ENCODE measurements around the gene HCFC1R1. TPM values are rescaled to one million over a fixed set of nuclear protein-coding genes. Genes with fewer than 3 reads are reported as not detected.

The HCFC1R1 gene
- total and polyA plus RNA-seq, 5 donors from 2014 or later, result 12.9 to 20.7 (median 18.2) TPM

DNA sequence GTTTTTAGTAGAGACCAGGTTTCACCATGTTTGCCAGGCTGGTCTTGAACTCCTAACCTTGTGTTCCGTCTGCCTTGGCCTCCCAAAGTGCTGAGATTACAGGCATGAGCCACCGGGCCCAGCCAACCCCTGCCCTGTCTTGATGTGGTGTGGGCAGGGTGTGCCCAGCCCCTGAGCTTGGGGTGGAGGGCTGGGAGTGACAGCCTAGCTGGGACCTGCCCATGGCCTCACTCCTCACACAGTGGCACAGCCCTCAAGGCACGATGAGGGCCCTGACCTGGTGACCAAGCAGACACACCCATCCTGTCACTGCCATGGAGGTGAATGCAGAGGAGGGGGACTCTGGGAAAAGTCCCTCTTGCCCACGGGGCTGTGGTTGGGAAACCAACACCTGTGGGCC is 44.7 kb upstream of the HCFC1R1 start:
- Histone ChIP-seq H3K27me3 (ENCODE audit: control insufficient read depth, insufficient read depth, low read length) (no peaks in the 10 kb centered on the region), H3K36me3 (ENCODE audit: control insufficient read depth, insufficient read depth, low read length) (peaks cover 26% of the 10 kb centered on the region), H3K4me1 (ENCODE audit: control insufficient read depth, insufficient read depth, low read length, poor library complexity, severe bottlenecking) (peaks cover 90% of the 10 kb centered on the region), H3K27ac (ENCODE audit: insufficient read depth, low read length, poor library complexity, severe bottlenecking) (peak overlapping the region; percentile 96), H3K9me3 (ENCODE audit: control insufficient read depth in 2 of 2, low read length in 2 of 2) (no peaks in the 10 kb centered on the region), H3K4me3 (ENCODE audit: low read depth, low read length) (peak overlapping the region; percentile 87)
- Mint-ChIP-seq H3K9me3 (peaks cover 0 to 2% (median 0%) of the 10 kb centered on the region in 7 donors), H3K27me3 (peaks cover 4% of the 10 kb centered on the region), H3K4me3 (peak overlapping the region; percentile 98 to 100 (median 99)), H3K36me3 (peaks cover 35% of the 10 kb centered on the region), H3K27ac (peak overlapping the region; percentile 98 to 99 (median 98)), H3K4me1 (peaks cover 5 to 78% (median 46%) of the 10 kb centered on the region in 4 donors)
- DNase-seq, result peak in 1 of 3 donors; percentile 82
- ATAC-seq (ENCODE audit: low read depth in 2 of 2), result no peak

GRCh38 chr16:3066440-3066748 is 42.7 kb upstream of the HCFC1R1 start:
- no peaks in the 10 kb centered on the region for H3K27me3 Mint-ChIP-seq
- peaks cover 26% of the 10 kb centered on the region for H3K36me3 ChIP-seq (ENCODE audit: control insufficient read depth, insufficient read depth, low read length)
- ATAC-seq (ENCODE audit: low read depth in 2 of 2), result no peak
- no peaks in the 10 kb centered on the region for H3K9me3 ChIP-seq (ENCODE audit: control insufficient read depth in 2 of 2, low read length in 2 of 2)
- H3K4me1 Mint-ChIP-seq, result peaks cover 9 to 75% (median 42%) of the 10 kb centered on the region in 4 donors
- H3K9me3 Mint-ChIP-seq, result peaks cover 0 to 2% (median 0%) of the 10 kb centered on the region in 7 donors
- H3K27me3 ChIP-seq (ENCODE audit: control insufficient read depth, insufficient read depth, low read length), result no peaks in the 10 kb centered on the region
- DNase-seq, result peak in 1 of 3 donors; percentile 33
- H3K4me3 ChIP-seq (ENCODE audit: low read depth, low read length), result peak overlapping the region; percentile 95
- peak overlapping the region; percentile 96 for H3K27ac ChIP-seq (ENCODE audit: insufficient read depth, low read length, poor library complexity, severe bottlenecking)
- H3K4me1 ChIP-seq (ENCODE audit: control insufficient read depth, insufficient read depth, low read length, poor library complexity, severe bottlenecking), result peaks cover 82% of the 10 kb centered on the region
- peaks cover 35% of the 10 kb centered on the region for H3K36me3 Mint-ChIP-seq
- peak overlapping the region; percentile 99 to 100 (median 100) for H3K4me3 Mint-ChIP-seq
- H3K27ac Mint-ChIP-seq, result peak overlapping the region; percentile 99 to 100 (median 100)

- peaks cover 0 to 2% (median 0%) of the 10 kb centered on the region in 7 donors for H3K9me3 Mint-ChIP-seq
- H3K27me3 Mint-ChIP-seq, result no peaks in the 10 kb centered on the region
- H3K4me1 Mint-ChIP-seq, result peaks cover 9 to 70% (median 37%) of the 10 kb centered on the region in 4 donors
- peaks cover 35% of the 10 kb centered on the region for H3K36me3 Mint-ChIP-seq
- Histone ChIP-seq H3K27ac (ENCODE audit: insufficient read depth, low read length, poor library complexity, severe bottlenecking) (peak overlapping the region; percentile 96), H3K9me3 (ENCODE audit: control insufficient read depth in 2 of 2, low read length in 2 of 2) (no peaks in the 10 kb centered on the region), H3K4me1 (ENCODE audit: control insufficient read depth, insufficient read depth, low read length, poor library complexity, severe bottlenecking) (peaks cover 77% of the 10 kb centered on the region), H3K36me3 (ENCODE audit: control insufficient read depth, insufficient read depth, low read length) (peaks cover 26% of the 10 kb centered on the region), H3K27me3 (ENCODE audit: control insufficient read depth, insufficient read depth, low read length) (no peaks in the 10 kb centered on the region), H3K4me3 (ENCODE audit: low read depth, low read length) (peak overlapping the region; percentile 95)
- peak overlapping the region; percentile 99 to 100 (median 100) for H3K27ac Mint-ChIP-seq
- H3K4me3 Mint-ChIP-seq, result peak overlapping the region; percentile 99 to 100 (median 100)
- ATAC-seq (ENCODE audit: low read depth in 2 of 2) (peak; percentile 22 to 23), DNase-seq (no peak)
Measured at GRCh38 chr16:3065742-3066439, 42.1 kb upstream of the HCFC1R1 start.

DNA sequence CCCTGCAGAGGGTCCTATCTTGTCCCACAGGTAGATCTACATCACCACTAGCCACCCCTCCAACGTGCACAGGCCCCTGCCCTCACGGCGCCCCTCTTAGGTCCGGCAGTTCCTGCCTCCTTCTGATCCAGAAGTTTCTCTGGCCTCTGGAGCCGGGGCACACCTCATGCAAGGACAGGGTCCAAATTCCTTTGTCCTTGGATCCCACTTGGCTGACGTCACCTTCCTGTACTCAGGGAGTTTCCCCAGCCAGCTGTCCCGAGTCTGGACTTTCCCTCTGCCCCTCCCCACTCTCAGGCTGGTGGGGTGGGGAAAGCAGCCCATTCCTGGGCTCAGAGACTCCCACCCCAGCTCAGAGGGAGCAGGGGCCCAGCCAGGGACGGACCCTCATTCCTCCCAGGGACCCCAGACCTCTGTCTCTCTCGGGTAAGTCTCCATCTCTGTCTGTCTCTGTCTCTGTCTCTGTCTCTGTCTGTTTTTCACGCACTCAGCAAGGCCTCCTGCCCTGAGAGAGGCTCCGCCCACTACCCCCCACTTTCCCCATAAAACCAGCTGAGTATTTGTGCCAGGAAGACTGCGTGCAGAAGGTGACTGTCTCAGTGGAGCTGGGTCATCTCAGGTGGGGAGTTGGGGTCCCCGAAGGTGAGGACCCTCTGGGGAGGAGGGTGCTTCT is 41.5 kb upstream of the HCFC1R1 start, which contains the start of gene IL32:
IL32 (plus strand) TSS at position 572 of the 673 bp plus-strand sequence. CDS start 172 bp downstream, outside the sequence.
- peak within 1 kb of the TSS; percentile 99 to 100 (median 100) for H3K4me3 Mint-ChIP-seq
- peaks cover 33% of the 10 kb centered on the region for H3K36me3 Mint-ChIP-seq
- Histone ChIP-seq H3K9me3 (ENCODE audit: control insufficient read depth in 2 of 2, low read length in 2 of 2) (no peaks in the 10 kb centered on the region), H3K27me3 (ENCODE audit: control insufficient read depth, insufficient read depth, low read length) (no peaks in the 10 kb centered on the region), H3K4me3 (ENCODE audit: low read depth, low read length) (peak within 1 kb of the TSS; percentile 95), H3K36me3 (ENCODE audit: control insufficient read depth, insufficient read depth, low read length) (peaks cover 26% of the 10 kb centered on the region), H3K27ac (ENCODE audit: insufficient read depth, low read length, poor library complexity, severe bottlenecking) (peak within 1 kb of the TSS; percentile 96), H3K4me1 (ENCODE audit: control insufficient read depth, insufficient read depth, low read length, poor library complexity, severe bottlenecking) (peaks cover 72% of the 10 kb centered on the region)
- peak within 1 kb of the TSS; percentile 99 to 100 (median 100) for H3K27ac Mint-ChIP-seq
- ATAC-seq (ENCODE audit: low read depth in 2 of 2), result peak; percentile 59 to 67
- peaks cover 9 to 69% (median 37%) of the 10 kb centered on the region in 4 donors for H3K4me1 Mint-ChIP-seq
- peaks cover 0 to 2% (median 0%) of the 10 kb centered on the region in 7 donors for H3K9me3 Mint-ChIP-seq
- DNase-seq, result peak; percentile 64 to 92 (median 65)
- no peaks in the 10 kb centered on the region for H3K27me3 Mint-ChIP-seq

GRCh38 chr16:3063625-3064386 is 40.1 kb upstream of the HCFC1R1 start:
- Histone ChIP-seq H3K9me3 (ENCODE audit: control insufficient read depth in 2 of 2, low read length in 2 of 2) (no peaks in the 10 kb centered on the region), H3K27me3 (ENCODE audit: control insufficient read depth, insufficient read depth, low read length) (no peaks in the 10 kb centered on the region), H3K4me1 (ENCODE audit: control insufficient read depth, insufficient read depth, low read length, poor library complexity, severe bottlenecking) (peaks cover 67% of the 10 kb centered on the region), H3K27ac (ENCODE audit: insufficient read depth, low read length, poor library complexity, severe bottlenecking) (peak overlapping the region; percentile 96), H3K36me3 (ENCODE audit: control insufficient read depth, insufficient read depth, low read length) (peaks cover 15% of the 10 kb centered on the region), H3K4me3 (ENCODE audit: low read depth, low read length) (no peak overlapping the region)
- peak overlapping the region; percentile 99 to 100 (median 100) for H3K4me3 Mint-ChIP-seq
- H3K27ac Mint-ChIP-seq, result peak overlapping the region; percentile 88 to 100 (median 99)
- DNase-seq, result no peak
- H3K4me1 Mint-ChIP-seq, result peaks cover 4 to 64% (median 33%) of the 10 kb centered on the region in 4 donors
- peaks cover 22% of the 10 kb centered on the region for H3K36me3 Mint-ChIP-seq
- ATAC-seq (ENCODE audit: low read depth in 2 of 2), result no peak
- H3K9me3 Mint-ChIP-seq, result peaks cover 0 to 2% (median 0%) of the 10 kb centered on the region in 7 donors
- H3K27me3 Mint-ChIP-seq, result no peaks in the 10 kb centered on the region

- Mint-ChIP-seq H3K27me3 (no peaks in the 10 kb centered on the region), H3K9me3 (peaks cover 0 to 2% (median 0%) of the 10 kb centered on the region in 7 donors), H3K4me1 (peaks cover 4 to 60% (median 28%) of the 10 kb centered on the region in 4 donors), H3K36me3 (peaks cover 13% of the 10 kb centered on the region), H3K4me3 (peak overlapping the region; percentile 2 to 100 (median 66)), H3K27ac (peak overlapping the region; percentile 11 to 99 (median 94))
- DNase-seq (no peak), ATAC-seq (ENCODE audit: low read depth in 2 of 2) (no peak)
- Histone ChIP-seq H3K4me3 (ENCODE audit: low read depth, low read length) (no peak overlapping the region), H3K27me3 (ENCODE audit: control insufficient read depth, insufficient read depth, low read length) (no peaks in the 10 kb centered on the region), H3K4me1 (ENCODE audit: control insufficient read depth, insufficient read depth, low read length, poor library complexity, severe bottlenecking) (peaks cover 64% of the 10 kb centered on the region), H3K9me3 (ENCODE audit: control insufficient read depth in 2 of 2, low read length in 2 of 2) (no peaks in the 10 kb centered on the region), H3K36me3 (ENCODE audit: control insufficient read depth, insufficient read depth, low read length) (peaks cover 4% of the 10 kb centered on the region), H3K27ac (ENCODE audit: insufficient read depth, low read length, poor library complexity, severe bottlenecking) (peak overlapping the region; percentile 34)
Measured at GRCh38 chr16:3062553-3062952, 38.8 kb upstream of the HCFC1R1 start.
